Right cardiac atrium (tissue), 5 donors: ENCODE results near the gene EHD2. TPM values are rescaled to one million over a fixed set of nuclear protein-coding genes. Genes with fewer than 3 reads are reported as not detected.

Experiments
- ATAC-seq, 2 donors: fragments of 200-7000 bp; cut with Tn5 transposase; one replicate each; pipeline versions ENCODE4 v1.8.0 to v1.9.1; 2020; ENCODE audit warnings: moderate library complexity in 2 of 2, mild to moderate bottlenecking in 1 of 2
- DNase-seq, 3 donors: peaks; one replicate each; pipeline ENCODE4 v3.0.0-alpha.2; 2020
- H3K27ac ChIP-seq: one replicate; pipeline ENCODE4 v1.5.1; 2013; ENCODE audit warnings: mild to moderate bottlenecking, low read length, control low read depth, moderate library complexity
- H3K27me3 ChIP-seq: one replicate; pipeline ENCODE4 v1.6.1; 2013; ENCODE audit not compliant: control insufficient read depth, insufficient read depth
- H3K4me1 ChIP-seq: one replicate; pipeline ENCODE4 v1.6.1; 2013; ENCODE audit warnings: low read length; ENCODE audit not compliant: control insufficient read depth, insufficient read depth
- H3K4me3 ChIP-seq: one replicate; pipeline ENCODE4 v1.5.1; 2013; ENCODE audit warnings: low read length, control low read depth
- H3K9me3 ChIP-seq: one replicate; pipeline ENCODE4 v1.6.1; 2013; ENCODE audit warnings: low read length; ENCODE audit not compliant: control insufficient read depth
- WGBS: extraction: QIAGEN DNeasy Blood & Tissue Kit; methylation state at CpG from one replicate; pipeline ENCODE4 v1.1.7; 2013; 5-methylcytosine and 5-hydroxymethylcytosine counted together
- intact Hi-C, 4 donors: fragments of 100-400 bp; cut with DNase I; formaldehyde crosslinking; loops; one replicate each; pipeline versions ENCODE4 v1.11.0 to v1.14.0; 2022 to 2023
- polyA plus RNA-seq: library from polyadenylated mRNA; stranded (reverse); fragments of 200-250 nt; gene quantifications from one replicate; pipeline ENCODE4 v1.2.3, GENCODE V29; 2013
- total RNA-seq, 4 donors: library from RNA; stranded (reverse); fragmentation: NEBNext Ultra II Directional; extraction: Animal tissue kit (Norgen Biotek cat#: 25700); gene quantifications; one replicate each; pipeline ENCODE4 v1.2.1, GENCODE V29; 2021
- donor health status: healthy with polysubstance abuse.
- donor health status: DM: no; HTN: yes; CAD: no.
- donor health status: DM: no; HTN: no; CAD: no.
- donor health status: DM: no; HTN: yes; CAD: no; lungs with severe emphysema.
- donor health status: DM: yes; HTN: yes; CAD: no.

EHD2 gene
- total and polyA plus RNA-seq, 5 donors: 32.8 to 61.9 (median 38.7) TPM

GRCh38 chr19:47699360-47699917, 13.8 kb upstream of the EHD2 start:
- H3K4me1 ChIP-seq: no peaks in the 10 kb centered on the region
- no peak overlapping the region for H3K27ac ChIP-seq
- peak; percentile 20 to 38 for ATAC-seq
- DNase-seq: peak in 2 of 3 donors; percentile 76 to 78
- intact Hi-C loops: loop anchor here in 3 of 4 donors (2.0 to 10.0 kb wide), 6 partner anchors 85 to 263 kb away; partner anchors contain the start of gene BICRA (in 2 of the 3)
- no peaks in the 10 kb centered on the region for H3K27me3 ChIP-seq
- H3K4me3 ChIP-seq: no peak overlapping the region
- 66% methylated on average over 9 of the region's 9 CpGs for WGBS
- H3K9me3 ChIP-seq: no peaks in the 10 kb centered on the region

GRCh38 chr19:47700934-47701716, 12.1 kb upstream of the EHD2 start:
- no peak for ATAC-seq
- peak in 1 of 3 donors; percentile 60 for DNase-seq
- no peaks in the 10 kb centered on the region for H3K27me3 ChIP-seq
- intact Hi-C loops: loop anchor here in 2 of 4 donors (5.0 to 10.0 kb wide), 2 partner anchors 406 to 424 kb away; no protein-coding TSS in a partner anchor
- no peaks in the 10 kb centered on the region for H3K4me1 ChIP-seq
- 91% methylated on average over 43 of the region's 43 CpGs for WGBS
- H3K9me3 ChIP-seq: no peaks in the 10 kb centered on the region
- H3K27ac ChIP-seq: no peak overlapping the region
- no peak overlapping the region for H3K4me3 ChIP-seq

GRCh38 chr19:47701717-47702552, 11.3 kb upstream of the EHD2 start:
- intact Hi-C loops: loop anchor here in 2 of 4 donors (5.0 to 10.0 kb wide), 2 partner anchors 407 to 425 kb away; no protein-coding TSS in a partner anchor
- ATAC-seq: no peak
- H3K9me3 ChIP-seq: no peaks in the 10 kb centered on the region
- WGBS: 92% methylated on average over 91 of the region's 91 CpGs
- no peak overlapping the region for H3K4me3 ChIP-seq
- H3K27ac ChIP-seq: no peak overlapping the region
- H3K27me3 ChIP-seq: no peaks in the 10 kb centered on the region
- peak in 1 of 3 donors; percentile 70 for DNase-seq
- no peaks in the 10 kb centered on the region for H3K4me1 ChIP-seq

GRCh38 chr19:47702671-47703070, 10.6 kb upstream of the EHD2 start:
- Histone ChIP-seq H3K4me1 (no peaks in the 10 kb centered on the region), H3K9me3 (no peaks in the 10 kb centered on the region), H3K27ac (no peak overlapping the region), H3K4me3 (no peak overlapping the region), H3K27me3 (no peaks in the 10 kb centered on the region)
- DNase-seq: no peak
- intact Hi-C loops: loop anchor here in 2 of 4 donors (5.0 to 10.0 kb wide), 2 partner anchors 408 to 425 kb away; no protein-coding TSS in a partner anchor
- ATAC-seq: no peak
- WGBS: 77% methylated on average over 18 of the region's 18 CpGs

GRCh38 chr19:47703301-47703700, 9.9 kb upstream of the EHD2 start:
- 92% methylated on average over 5 of the region's 5 CpGs for WGBS
- ATAC-seq (no peak), DNase-seq (no peak)
- H3K4me3 ChIP-seq: no peak overlapping the region
- intact Hi-C loops: loop anchor here in 2 of 4 donors (5.0 to 10.0 kb wide), 2 partner anchors 408 to 426 kb away; no protein-coding TSS in a partner anchor
- H3K4me1 ChIP-seq: no peaks in the 10 kb centered on the region
- H3K27me3 ChIP-seq: no peaks in the 10 kb centered on the region
- H3K27ac ChIP-seq: no peak overlapping the region
- no peaks in the 10 kb centered on the region for H3K9me3 ChIP-seq

GRCh38 chr19:47704024-47704423, 9.2 kb upstream of the EHD2 start:
- 86% methylated on average over 11 of the region's 11 CpGs for WGBS
- no peak overlapping the region for H3K27ac ChIP-seq

GRCh38 chr19:47704656-47705055, 8.6 kb upstream of the EHD2 start:
- no peaks in the 10 kb centered on the region for H3K4me1 ChIP-seq
- ATAC-seq (no peak), DNase-seq (no peak)
- no peak overlapping the region for H3K4me3 ChIP-seq
- H3K27ac ChIP-seq: no peak overlapping the region
- no peaks in the 10 kb centered on the region for H3K27me3 ChIP-seq
- intact Hi-C loops: loop anchor here in 2 of 4 donors (5.0 to 10.0 kb wide), 2 partner anchors 410 to 427 kb away; no protein-coding TSS in a partner anchor
- H3K9me3 ChIP-seq: no peaks in the 10 kb centered on the region
- WGBS: 95% methylated on average over 3 of the region's 3 CpGs

More at GRCh38 chr19:47704024-47704423, 9.2 kb upstream of the EHD2 start:
- Histone ChIP-seq H3K27me3 (no peaks in the 10 kb centered on the region), H3K9me3 (no peaks in the 10 kb centered on the region), H3K4me3 (no peak overlapping the region), H3K4me1 (no peaks in the 10 kb centered on the region)
- DNase-seq: no peak
- no peak for ATAC-seq
- intact Hi-C loops: loop anchor here in 2 of 4 donors (5.0 to 10.0 kb wide), 2 partner anchors 409 to 427 kb away; no protein-coding TSS in a partner anchor

- DNase-seq: peak; percentile 72 to 84 (median 83)
- H3K4me1 ChIP-seq: no peaks in the 10 kb centered on the region
- peak; percentile 80 to 82 for ATAC-seq
- 22% methylated on average over 22 of the region's 22 CpGs for WGBS
- intact Hi-C loops: loop anchor here in 2 of 4 donors (2.0 to 10.0 kb wide), 2 partner anchors 271 to 413 kb away; no protein-coding TSS in a partner anchor
- H3K27ac ChIP-seq: no peak overlapping the region
- H3K27me3 ChIP-seq: no peaks in the 10 kb centered on the region
- no peak overlapping the region for H3K4me3 ChIP-seq
- no peaks in the 10 kb centered on the region for H3K9me3 ChIP-seq
Observed at GRCh38 chr19:47707135-47707925, 5.9 kb upstream of the EHD2 start.

- WGBS: 82% methylated on average over 8 of the region's 8 CpGs
- DNase-seq (no peak), ATAC-seq (no peak)
- intact Hi-C loops: loop anchor here in 2 of 4 donors (2.0 to 5.0 kb wide), 2 partner anchors 31 to 76 kb away; no protein-coding TSS in a partner anchor
- no peaks in the 10 kb centered on the region for H3K27me3 ChIP-seq
- H3K9me3 ChIP-seq: no peaks in the 10 kb centered on the region
- H3K4me3 ChIP-seq: no peak overlapping the region
- H3K4me1 ChIP-seq: peaks cover 7% of the 10 kb centered on the region
- no peak overlapping the region for H3K27ac ChIP-seq
Observed at GRCh38 chr19:47711652-47712242, 1.5 kb upstream of the EHD2 start.
